ENCODE results near the gene FAHD2A.

GRCh38 chr2:95381212-95382191 lies 21.0 kb upstream of the FAHD2A start:
- no peak for TF ChIP-seq EZH2 (IDR thresholded peaks at IDR 0.05; ENCODE audit: borderline replicate concordance, low read length)
- TF ChIP-seq CTCF (IDR thresholded peaks at IDR 0.05; ENCODE audit: low read length) = no peak
